SK-N-SH (cell line): Measurements from ENCODE around the gene OR10P1. TPM values are rescaled to one million over a fixed set of nuclear protein-coding genes. Genes with fewer than 3 reads are reported as not detected.

ENCODE experiments used
- CTCF ChIA-PET: fragments of 300-600, 350-600 bp; formaldehyde crosslinking; extraction: SDS; loops from one replicate; lab custom pipeline; 2021; lab: Yijun Ruan, JAX
- POLR2A ChIA-PET: fragments of 350-600 bp; sonication (Branson Sonifier 250); formaldehyde crosslinking; extraction: SDS; loops from one replicate; lab custom pipeline; 2020; ENCODE audit warnings: antibody characterized with exemption, inconsistent platforms; lab: Yijun Ruan, JAX
- DNase-seq: peaks from one replicate; pipeline ENCODE4 v3.0.0; 2012
- H2AFZ ChIP-seq: fragments of 200-600 bp; sonication (generic); 2 replicates; pipeline ENCODE4 v1.8.1; 2016; ENCODE audit warnings: antibody characterized with exemption, mild to moderate bottlenecking, low read depth
- H3F3A ChIP-seq: fragments of 200-600 bp; sonication (generic); replicated peaks from 2 replicates; pipeline ENCODE3; 2016; ENCODE audit warnings: antibody characterized with exemption, mild to moderate bottlenecking; ENCODE audit not compliant: insufficient read depth
- H3K27ac ChIP-seq, 2 experiments: fragments of 200-500 bp in 1 of 2; fragments of 200-600 bp in 1 of 2; sonication (Bioruptor generic) in 1 of 2; sonication (generic), shearing (Covaris generic) in 1 of 2; 2 replicates each; pipeline versions ENCODE4 v1.5.1 to v1.6.1; 2014 to 2016; ENCODE audit warnings: low read depth in 2 of 2, inconsistent platforms in 1 of 2, low read length in 1 of 2, mild to moderate bottlenecking in 1 of 2, mixed read lengths in 1 of 2
- H3K27me3 ChIP-seq: fragments of 200-600 bp; sonication (generic), shearing (Covaris generic); 2 replicates; pipeline ENCODE4 v1.6.1; 2016; ENCODE audit warnings: mixed run types; ENCODE audit not compliant: insufficient read depth
- H3K36me3 ChIP-seq, 2 experiments: fragments of 200-500 bp in 1 of 2; fragments of 200-600 bp in 1 of 2; sonication (Bioruptor generic) in 1 of 2; sonication (generic) in 1 of 2; replicated peaks in 1 of 2; 2 replicates each; pipeline versions ENCODE3 to v1.5.1; 2014 to 2016; ENCODE audit warnings: low read length in 1 of 2, mild to moderate bottlenecking in 1 of 2; ENCODE audit not compliant: insufficient read depth in 2 of 2, control insufficient read depth in 1 of 2
- H3K4me1 ChIP-seq, 2 experiments: fragments of 200-500 bp in 1 of 2; fragments of 200-600 bp in 1 of 2; sonication (Bioruptor generic) in 1 of 2; sonication (generic), shearing (Covaris generic) in 1 of 2; 2 replicates each; pipeline versions ENCODE4 v1.5.1 to v1.6.1; 2014 to 2016; ENCODE audit warnings: low read depth in 1 of 2, low read length in 1 of 2, mixed run types in 1 of 2; ENCODE audit not compliant: insufficient read depth in 2 of 2, control insufficient read depth in 1 of 2
- H3K4me2 ChIP-seq: fragments of 200-600 bp; sonication (generic), shearing (Covaris generic); 2 replicates; pipeline ENCODE4 v1.6.1; 2017; ENCODE audit warnings: mixed run types
- H3K4me3 ChIP-seq, 2 experiments: fragments of 200-500 bp in 1 of 2; fragments of 200-600 bp in 1 of 2; sonication (Bioruptor generic) in 1 of 2; sonication (generic), shearing (Covaris generic) in 1 of 2; 2 replicates each; pipeline versions ENCODE4 v1.5.1 to v1.8.1; 2014 to 2016; ENCODE audit warnings: low read depth in 2 of 2, inconsistent platforms in 1 of 2, low read length in 1 of 2, mild to moderate bottlenecking in 1 of 2, mixed read lengths in 1 of 2, moderate library complexity in 1 of 2
- H3K79me2 ChIP-seq: fragments of 200-600 bp; sonication (generic); 2 replicates; pipeline ENCODE4 v1.8.1; 2017; ENCODE audit warnings: mild to moderate bottlenecking; ENCODE audit not compliant: insufficient read depth
- H3K9ac ChIP-seq: fragments of 200-600 bp; sonication (generic); 2 replicates; pipeline ENCODE4 v1.6.1; 2017; ENCODE audit warnings: mixed run types
- H3K9me2 ChIP-seq: fragments of 200-600 bp; sonication (generic); 2 replicates; pipeline ENCODE4 v1.6.1; 2017; ENCODE audit warnings: mixed run types
- H3K9me3 ChIP-seq: fragments of 200-600 bp; sonication (generic); 2 replicates; pipeline ENCODE4 v1.6.1; 2017; ENCODE audit warnings: mixed run types, mild to moderate bottlenecking, moderate library complexity
- H4K20me1 ChIP-seq: fragments of 200-600 bp; sonication (generic); 2 replicates; pipeline ENCODE4 v1.6.1; 2017; ENCODE audit warnings: mild to moderate bottlenecking, mixed run types; ENCODE audit not compliant: insufficient read depth
- MXI1 ChIP-seq: IDR thresholded peaks from 2 replicates; pipeline ENCODE4 v1.6.1; 2012; ENCODE audit warnings: mild to moderate bottlenecking, low read depth, low read length, improper control_type of control experiment
- RXRA ChIP-seq: IDR thresholded peaks from 2 replicates; pipeline ENCODE4 v1.4.0; 2012; ENCODE audit warnings: low read depth, mild to moderate bottlenecking, borderline replicate concordance
- WGBS: methylation state at CpG from one replicate; pipeline ENCODE4 v1.1.6; 2017; ENCODE audit warnings: low lambda C conversion rate; 5-methylcytosine and 5-hydroxymethylcytosine counted together
- polyA plus RNA-seq, 3 experiments: library from polyadenylated mRNA; depleted of rRNA; stranded (reverse); fragments of >200 nt; gene quantifications; 2 replicates each; pipeline ENCODE4 v1.2.3, GENCODE V29; 2012
- TF ChIP-seq, protein P1 (sequence below): IDR thresholded peaks from 2 replicates; pipeline ENCODE4 v1.6.1; 2012; ENCODE audit warnings: mild to moderate bottlenecking, low read depth, low read length, moderate library complexity
- TF ChIP-seq, protein P2 (sequence below): IDR thresholded peaks from 2 replicates; pipeline ENCODE4 v1.4.0; 2012; ENCODE audit warnings: low read depth
- TF ChIP-seq, protein P3 (sequence below): fragments of 200-600 bp; sonication (generic); IDR thresholded peaks from 2 replicates; pipeline ENCODE4 v1.6.1; 2017; ENCODE audit warnings: antibody characterized with exemption, mild to moderate bottlenecking, moderate library complexity

The OR10P1 gene
- polyA plus RNA-seq, 1 of the 3 experiments (the other 2 are of a cell fraction) = not detected

DNA sequence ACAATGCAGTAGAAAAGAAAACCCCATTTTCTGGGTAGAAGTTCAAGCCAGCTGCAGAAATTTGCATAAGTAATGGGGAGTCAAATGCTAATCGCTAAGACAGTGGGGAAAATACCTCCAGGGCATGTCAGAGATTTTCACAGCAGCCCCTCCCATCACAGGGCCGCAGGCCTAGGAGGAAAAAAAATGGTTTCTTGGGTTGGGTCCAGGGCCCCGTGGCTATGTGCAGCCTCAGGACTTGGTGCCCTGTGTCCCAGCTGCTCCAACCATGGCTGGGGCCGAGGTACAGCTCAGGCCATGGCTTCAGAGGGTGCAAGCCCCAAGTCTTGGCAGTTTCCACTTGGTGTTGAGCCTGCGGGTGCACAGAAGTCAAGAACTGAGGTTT, 14.6 kb downstream of the OR10P1 start:
- no peak overlapping the region for H3K27ac ChIP-seq
- H4K20me1 ChIP-seq = no peaks in the 10 kb centered on the region
- no peaks in the 10 kb centered on the region for H3K79me2 ChIP-seq
- H3K36me3 ChIP-seq = no peaks in the 10 kb centered on the region
- H3K4me1 ChIP-seq = no peaks in the 10 kb centered on the region; a peak in 1 of 4 replicates
- H3K4me3 ChIP-seq = no peak overlapping the region
- no peak overlapping the region for H3K9ac ChIP-seq
- ChIA-PET CTCF (no interaction called here), POLR2A (no interaction called here)
- TF ChIP-seq, protein P1, sequence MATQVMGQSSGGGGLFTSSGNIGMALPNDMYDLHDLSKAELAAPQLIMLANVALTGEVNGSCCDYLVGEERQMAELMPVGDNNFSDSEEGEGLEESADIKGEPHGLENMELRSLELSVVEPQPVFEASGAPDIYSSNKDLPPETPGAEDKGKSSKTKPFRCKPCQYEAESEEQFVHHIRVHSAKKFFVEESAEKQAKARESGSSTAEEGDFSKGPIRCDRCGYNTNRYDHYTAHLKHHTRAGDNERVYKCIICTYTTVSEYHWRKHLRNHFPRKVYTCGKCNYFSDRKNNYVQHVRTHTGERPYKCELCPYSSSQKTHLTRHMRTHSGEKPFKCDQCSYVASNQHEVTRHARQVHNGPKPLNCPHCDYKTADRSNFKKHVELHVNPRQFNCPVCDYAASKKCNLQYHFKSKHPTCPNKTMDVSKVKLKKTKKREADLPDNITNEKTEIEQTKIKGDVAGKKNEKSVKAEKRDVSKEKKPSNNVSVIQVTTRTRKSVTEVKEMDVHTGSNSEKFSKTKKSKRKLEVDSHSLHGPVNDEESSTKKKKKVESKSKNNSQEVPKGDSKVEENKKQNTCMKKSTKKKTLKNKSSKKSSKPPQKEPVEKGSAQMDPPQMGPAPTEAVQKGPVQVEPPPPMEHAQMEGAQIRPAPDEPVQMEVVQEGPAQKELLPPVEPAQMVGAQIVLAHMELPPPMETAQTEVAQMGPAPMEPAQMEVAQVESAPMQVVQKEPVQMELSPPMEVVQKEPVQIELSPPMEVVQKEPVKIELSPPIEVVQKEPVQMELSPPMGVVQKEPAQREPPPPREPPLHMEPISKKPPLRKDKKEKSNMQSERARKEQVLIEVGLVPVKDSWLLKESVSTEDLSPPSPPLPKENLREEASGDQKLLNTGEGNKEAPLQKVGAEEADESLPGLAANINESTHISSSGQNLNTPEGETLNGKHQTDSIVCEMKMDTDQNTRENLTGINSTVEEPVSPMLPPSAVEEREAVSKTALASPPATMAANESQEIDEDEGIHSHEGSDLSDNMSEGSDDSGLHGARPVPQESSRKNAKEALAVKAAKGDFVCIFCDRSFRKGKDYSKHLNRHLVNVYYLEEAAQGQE = no peak
- TF ChIP-seq MXI1 = no peak
- TF ChIP-seq, protein P2, sequence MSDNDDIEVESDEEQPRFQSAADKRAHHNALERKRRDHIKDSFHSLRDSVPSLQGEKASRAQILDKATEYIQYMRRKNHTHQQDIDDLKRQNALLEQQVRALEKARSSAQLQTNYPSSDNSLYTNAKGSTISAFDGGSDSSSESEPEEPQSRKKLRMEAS = no peak
- TF ChIP-seq, protein P3, sequence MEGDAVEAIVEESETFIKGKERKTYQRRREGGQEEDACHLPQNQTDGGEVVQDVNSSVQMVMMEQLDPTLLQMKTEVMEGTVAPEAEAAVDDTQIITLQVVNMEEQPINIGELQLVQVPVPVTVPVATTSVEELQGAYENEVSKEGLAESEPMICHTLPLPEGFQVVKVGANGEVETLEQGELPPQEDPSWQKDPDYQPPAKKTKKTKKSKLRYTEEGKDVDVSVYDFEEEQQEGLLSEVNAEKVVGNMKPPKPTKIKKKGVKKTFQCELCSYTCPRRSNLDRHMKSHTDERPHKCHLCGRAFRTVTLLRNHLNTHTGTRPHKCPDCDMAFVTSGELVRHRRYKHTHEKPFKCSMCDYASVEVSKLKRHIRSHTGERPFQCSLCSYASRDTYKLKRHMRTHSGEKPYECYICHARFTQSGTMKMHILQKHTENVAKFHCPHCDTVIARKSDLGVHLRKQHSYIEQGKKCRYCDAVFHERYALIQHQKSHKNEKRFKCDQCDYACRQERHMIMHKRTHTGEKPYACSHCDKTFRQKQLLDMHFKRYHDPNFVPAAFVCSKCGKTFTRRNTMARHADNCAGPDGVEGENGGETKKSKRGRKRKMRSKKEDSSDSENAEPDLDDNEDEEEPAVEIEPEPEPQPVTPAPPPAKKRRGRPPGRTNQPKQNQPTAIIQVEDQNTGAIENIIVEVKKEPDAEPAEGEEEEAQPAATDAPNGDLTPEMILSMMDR = no peak
- no peak for TF ChIP-seq RXRA
- no peak for DNase-seq
- WGBS = 7% methylated on average over 5 of the region's 5 CpGs
- no peak overlapping the region for H3K4me2 ChIP-seq
- H3K9me3 ChIP-seq = no peaks in the 10 kb centered on the region
- H3F3A ChIP-seq = no peaks in the 10 kb centered on the region
- peaks cover 7% of the 10 kb centered on the region; the same call in 1 of the 2 replicates for H3K27me3 ChIP-seq
- no peaks in the 10 kb centered on the region for H3K9me2 ChIP-seq
- no peak overlapping the region for H2AFZ ChIP-seq

DNA sequence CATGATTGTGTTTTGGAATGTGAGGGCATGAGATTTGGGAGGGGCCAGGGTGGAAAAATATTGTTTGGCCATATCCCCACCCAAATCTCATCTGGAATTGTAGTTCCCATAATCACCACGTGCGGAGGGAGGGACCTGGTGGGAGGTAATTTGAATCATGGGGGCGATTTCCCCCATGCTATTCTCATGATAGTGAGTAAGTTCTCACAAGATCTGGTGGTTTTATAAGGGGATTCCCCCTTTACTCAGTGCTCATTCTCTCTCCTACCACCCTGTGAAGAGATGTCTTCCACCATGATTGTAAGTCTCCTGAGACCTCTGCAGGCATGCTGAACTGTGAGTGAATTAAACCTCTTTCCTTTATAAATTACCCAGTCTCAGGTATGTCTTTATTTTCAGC, 15.7 kb downstream of the OR10P1 start:
- ChIA-PET POLR2A (no interaction called here), CTCF (interaction anchor here (0.6 kb wide), 1 partner anchor 33 kb away, joined by 3 read pairs; no protein-coding TSS in a partner anchor)
- 10% methylated on average over 3 of the region's 3 CpGs for WGBS
- no peaks in the 10 kb centered on the region for H3K79me2 ChIP-seq
- no peaks in the 10 kb centered on the region for H3K36me3 ChIP-seq
- H4K20me1 ChIP-seq = no peaks in the 10 kb centered on the region
- H3F3A ChIP-seq = no peaks in the 10 kb centered on the region
- no peaks in the 10 kb centered on the region for H3K9me3 ChIP-seq
- H3K27ac ChIP-seq = no peak overlapping the region
- H3K4me2 ChIP-seq = no peak overlapping the region
- no peaks in the 10 kb centered on the region for H3K4me1 ChIP-seq
- TF ChIP-seq, protein P2 = no peak
- H3K27me3 ChIP-seq = peaks cover 7% of the 10 kb centered on the region; the same call in 1 of the 2 replicates
- H3K9ac ChIP-seq = no peak overlapping the region
- no peak overlapping the region for H2AFZ ChIP-seq
- no peak overlapping the region for H3K4me3 ChIP-seq
- H3K9me2 ChIP-seq = no peaks in the 10 kb centered on the region
- no peak for DNase-seq
